Measurements from ENCODE around the gene VPS13C.

The VPS13C gene

DNA sequence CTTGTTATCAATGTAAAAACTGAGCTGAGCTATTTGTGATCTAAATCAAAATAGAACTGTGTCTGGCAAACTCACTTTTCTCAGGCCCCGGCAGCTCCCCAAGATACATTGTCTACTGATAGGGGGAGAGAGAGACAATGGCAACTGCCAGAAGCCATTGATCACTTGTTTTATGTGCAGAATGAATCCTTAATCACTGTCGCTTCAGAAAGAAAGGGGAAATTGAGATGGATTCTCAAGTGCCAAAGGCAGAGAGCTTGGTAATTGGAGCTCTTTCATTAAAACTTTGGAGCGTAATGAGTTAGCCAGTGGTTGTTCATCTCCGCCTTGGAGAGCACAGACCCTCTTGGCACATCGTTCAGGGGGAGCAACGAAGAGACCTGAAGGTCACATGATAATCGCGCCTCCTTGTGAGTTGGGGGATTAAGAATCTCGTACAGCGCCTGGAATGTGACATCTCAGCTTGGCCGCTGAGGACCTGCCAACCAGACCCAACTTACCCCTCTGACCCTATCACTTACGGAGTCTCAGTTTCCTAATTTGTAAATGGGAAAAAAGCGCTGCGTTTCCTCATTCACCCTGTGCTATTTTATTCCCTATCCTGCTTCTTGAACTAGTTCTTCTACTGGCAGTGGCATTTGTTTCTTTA lies 252.8 kb downstream of the VPS13C start:
- H3K4me3 ChIP-seq (ENCODE audit: low read length) = no peak overlapping the region
- no peak for TF ChIP-seq ZNF274 (IDR thresholded peaks at IDR 0.05; ENCODE audit: low read depth, low read length)

All from GM08714 (cell line).